Kasumi-1 (cell line): ENCODE data around the gene SPAAR.
"Not testable (repeated sequence)": the region's sequence is repeated elsewhere in the genome, so short reads cannot be mapped to it uniquely, and the experiment has no call there.

Source experiments
- DNase-seq, 2 experiments: peaks; one replicate each; lab custom pipeline; 2025; lab: John Stamatoyannopoulos, UW

The SPAAR gene, protein sequence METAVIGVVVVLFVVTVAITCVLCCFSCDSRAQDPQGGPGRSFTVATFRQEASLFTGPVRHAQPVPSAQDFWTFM

DNA sequence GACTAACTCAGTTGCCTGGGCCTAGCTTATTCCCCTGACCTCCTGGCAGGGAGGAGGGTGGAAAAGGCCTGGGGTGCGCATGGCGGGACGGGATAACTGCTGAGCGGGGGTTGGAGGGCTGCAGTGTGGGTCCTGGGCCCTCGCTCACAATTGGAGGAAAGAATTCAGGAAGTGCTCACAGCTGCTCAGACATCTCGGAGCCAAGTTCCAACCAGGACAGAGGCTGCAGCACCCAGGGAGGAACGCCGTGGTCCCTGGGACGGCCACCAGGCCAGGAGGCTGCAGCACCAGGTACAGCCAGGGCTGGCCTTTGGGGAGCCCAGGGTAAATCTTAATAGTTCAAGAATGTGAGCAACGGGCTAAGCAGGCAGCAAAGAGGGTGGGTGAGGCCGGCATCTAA is at the start of gene SPAAR:
Gene SPAAR, plus strand, starts transcription at position 217 of the 400 bp plus-strand sequence. CDS start 974 bp downstream, outside the sequence.
- no peak for DNase-seq

- no peak for DNase-seq
Measured at GRCh38 chr9:35859990-35860339, 49.3 kb upstream of the SPAAR start.

GRCh38 chr9:35861161-35861897 is 48.0 kb upstream of the SPAAR start:
- DNase-seq: no peak

- no peak for DNase-seq
Measured at GRCh38 chr9:35862328-35862727, 47.0 kb upstream of the SPAAR start.

DNA sequence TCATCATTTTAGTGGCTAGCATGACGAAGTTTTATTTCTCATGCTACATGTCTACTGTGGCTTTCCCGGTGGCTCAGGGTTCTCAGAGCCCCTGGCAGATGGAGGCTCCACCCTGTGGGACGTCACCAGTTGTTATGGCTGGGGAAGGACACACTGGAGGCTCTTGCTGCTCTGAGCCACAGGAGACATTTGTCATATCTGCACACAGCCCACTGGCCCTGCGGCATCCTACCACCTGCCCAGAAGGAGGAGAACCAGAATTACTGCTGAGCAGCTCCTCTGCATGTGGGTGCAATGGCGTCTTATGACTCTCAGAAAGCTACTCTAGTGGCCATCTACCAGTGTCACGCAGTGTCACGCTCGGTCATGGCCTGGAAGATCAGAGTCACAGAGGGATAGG is 45.7 kb upstream of the SPAAR start:
- DNase-seq: no peak

DNA sequence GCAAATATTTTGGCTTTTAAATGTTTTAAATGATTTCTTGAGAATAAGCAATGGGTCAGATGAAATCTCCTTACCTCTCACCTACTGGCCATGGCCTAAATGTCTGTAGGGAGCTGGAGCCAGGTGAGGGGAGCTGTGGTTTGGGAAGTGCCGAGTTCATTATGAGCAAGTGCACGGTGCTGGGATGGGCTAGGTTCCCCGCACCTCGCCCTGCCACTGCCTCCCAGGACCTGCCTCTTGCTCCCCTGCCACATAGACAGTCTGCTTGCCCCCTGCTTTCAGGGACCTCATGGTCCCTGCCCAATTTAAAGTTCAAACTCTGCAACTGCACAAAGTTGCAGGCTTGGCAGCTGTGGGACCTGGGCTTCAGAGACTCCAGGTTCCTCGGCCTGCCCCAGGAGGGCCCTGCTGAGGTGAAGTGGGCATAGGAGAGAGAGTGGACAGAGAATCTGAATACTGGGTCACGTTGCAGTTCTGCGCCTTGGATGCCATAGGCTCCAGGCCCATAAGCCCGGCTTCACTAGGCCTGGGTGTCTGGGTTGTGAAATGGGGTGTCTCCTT is 44.5 kb upstream of the SPAAR start:
- no peak for DNase-seq

DNA sequence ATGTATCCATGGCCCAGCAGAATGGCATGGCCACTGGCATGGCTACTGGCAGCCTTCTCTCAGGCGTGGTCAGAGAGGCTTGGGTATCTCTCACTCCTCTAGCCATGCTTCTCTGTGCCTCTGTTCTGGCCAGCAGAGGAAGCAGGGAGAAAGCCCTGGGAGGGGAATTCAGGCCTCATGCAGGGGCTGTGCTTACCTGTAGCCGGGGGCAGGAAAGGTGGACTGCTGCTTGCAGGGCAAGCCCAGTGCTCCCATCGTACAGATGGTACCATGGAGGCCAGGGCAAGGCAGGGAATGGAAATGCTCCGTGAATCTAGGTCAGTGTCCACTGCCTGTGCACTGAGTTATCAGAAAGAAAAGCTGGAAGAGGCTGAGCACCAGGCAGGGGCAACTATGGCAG is 41.8 kb upstream of the SPAAR start:
- DNase-seq: no peak

GRCh38 chr9:35868933-35869332 is 40.4 kb upstream of the SPAAR start:
- no peak for DNase-seq

- DNase-seq: no peak
Measured at GRCh38 chr9:35869621-35870216, 39.6 kb upstream of the SPAAR start.

GRCh38 chr9:35870351-35870923 is 38.9 kb upstream of the SPAAR start, which contains the start of gene OR13J1:
Gene OR13J1 (minus strand): TSS chr9:35870401. CDS start chr9:35870401, 0 bp downstream.
- DNase-seq: no peak

DNA sequence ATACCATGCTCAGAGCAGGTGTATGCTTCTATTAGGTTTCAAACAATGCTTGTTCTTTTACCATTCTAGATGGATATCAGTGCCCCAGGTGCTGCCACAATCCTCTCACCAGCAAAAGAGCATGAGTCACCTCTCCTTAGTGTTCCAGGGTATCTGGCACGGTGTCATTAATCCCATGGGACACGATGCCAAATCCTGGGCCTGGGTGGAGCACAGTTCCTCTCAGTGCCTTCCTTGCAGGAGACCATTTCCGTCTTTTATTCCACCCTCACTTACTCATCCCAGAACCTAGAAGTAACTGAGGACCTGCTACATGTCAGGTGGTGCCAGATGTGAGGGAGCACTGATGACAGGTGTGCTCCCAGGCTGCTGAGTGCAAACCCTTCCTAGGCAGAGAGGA is 37.7 kb upstream of the SPAAR start:
- DNase-seq: no peak

- DNase-seq: no peak
Measured at GRCh38 chr9:35872505-35872904, 36.8 kb upstream of the SPAAR start.

DNA sequence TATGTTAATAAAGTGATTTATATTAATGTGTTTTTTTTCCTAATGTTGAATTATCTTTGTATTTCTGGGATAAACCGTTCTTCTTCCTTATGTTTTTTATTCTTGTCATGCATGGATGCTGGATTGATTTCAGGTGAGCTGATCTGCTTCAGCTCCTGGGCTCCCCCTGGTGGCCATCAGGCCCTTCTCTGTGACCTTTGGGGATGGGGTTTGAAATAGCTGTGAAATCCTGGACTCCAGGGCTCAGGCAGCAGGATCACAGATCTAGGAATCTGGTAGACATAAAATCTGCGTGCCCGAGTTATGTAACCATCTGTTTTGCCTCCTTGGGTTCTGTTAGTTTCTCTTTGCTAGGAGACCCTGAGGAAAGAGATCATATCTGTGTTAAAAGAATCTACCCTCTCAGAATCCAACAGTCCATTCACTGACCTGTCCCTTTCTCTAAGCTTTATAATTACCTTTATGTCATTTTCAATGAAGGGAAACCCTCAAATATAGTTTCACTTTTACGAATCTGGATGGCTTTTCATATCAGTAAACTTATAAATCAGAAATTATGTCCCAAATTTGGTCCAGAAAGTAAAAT is 26.9 kb upstream of the SPAAR start:
- peak; percentile 19 to 50 for DNase-seq

DNA sequence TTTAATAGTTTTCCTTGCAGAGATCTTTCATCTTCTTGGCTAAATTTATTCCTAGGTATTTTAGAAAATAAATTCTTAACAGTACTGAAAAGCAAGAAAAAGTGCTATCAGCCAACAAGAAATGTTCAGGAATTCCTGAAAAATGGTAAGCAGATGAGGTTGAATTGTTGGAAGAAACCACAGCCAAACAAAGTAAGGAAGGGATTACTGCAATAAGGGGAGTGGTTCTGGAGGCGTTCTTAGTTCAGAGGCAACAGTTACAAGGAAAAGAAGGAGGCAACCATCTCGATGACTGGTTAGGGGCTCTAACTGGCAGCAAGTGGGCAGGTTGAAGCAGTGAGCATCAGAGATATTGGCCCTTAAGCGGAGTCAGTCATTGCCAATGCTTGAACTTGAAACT is 26.3 kb upstream of the SPAAR start:
- DNase-seq: no peak

DNA sequence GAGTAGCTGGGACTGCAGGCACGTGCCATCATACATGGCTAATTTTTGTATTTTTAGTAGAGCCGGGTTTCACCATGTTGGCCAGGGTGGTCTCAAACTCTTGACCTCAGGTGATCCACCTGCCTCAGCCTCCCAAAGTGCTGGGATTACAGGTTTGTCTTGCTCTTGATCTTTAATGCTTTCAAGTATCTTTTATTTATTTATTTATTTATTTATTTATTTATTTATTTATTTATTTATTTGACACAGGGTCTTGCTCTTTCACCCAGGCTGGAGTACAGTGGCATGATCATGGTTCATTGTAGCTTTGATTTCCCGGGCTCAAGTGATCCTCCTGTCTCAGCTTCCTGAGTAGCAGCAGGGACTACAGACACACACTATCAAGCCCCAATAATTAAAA is 24.4 kb upstream of the SPAAR start:
- not testable (repeated sequence) for DNase-seq

DNA sequence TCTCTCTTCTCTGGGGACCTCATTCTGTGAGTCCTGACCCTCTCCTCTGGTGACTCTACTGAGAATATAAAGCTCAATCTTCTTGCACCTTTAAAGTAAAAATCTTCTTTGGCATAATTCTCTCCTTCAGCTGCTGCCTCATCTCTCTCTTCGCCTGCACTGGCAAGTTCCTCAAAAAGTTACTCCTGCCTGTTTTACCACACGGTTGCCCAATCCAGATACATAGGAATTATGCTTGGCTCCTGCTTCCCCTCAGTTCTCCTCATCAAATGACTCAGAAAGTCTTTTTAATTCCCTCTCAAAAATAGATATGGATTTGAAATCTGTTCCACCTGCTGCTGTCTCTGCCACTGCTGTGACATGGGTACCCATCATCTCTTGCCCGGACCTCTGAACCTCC is 17.6 kb upstream of the SPAAR start:
- DNase-seq: peak; percentile 39 to 40

GRCh38 chr9:35892051-35892450 is 17.2 kb upstream of the SPAAR start:
- DNase-seq: no peak

DNA sequence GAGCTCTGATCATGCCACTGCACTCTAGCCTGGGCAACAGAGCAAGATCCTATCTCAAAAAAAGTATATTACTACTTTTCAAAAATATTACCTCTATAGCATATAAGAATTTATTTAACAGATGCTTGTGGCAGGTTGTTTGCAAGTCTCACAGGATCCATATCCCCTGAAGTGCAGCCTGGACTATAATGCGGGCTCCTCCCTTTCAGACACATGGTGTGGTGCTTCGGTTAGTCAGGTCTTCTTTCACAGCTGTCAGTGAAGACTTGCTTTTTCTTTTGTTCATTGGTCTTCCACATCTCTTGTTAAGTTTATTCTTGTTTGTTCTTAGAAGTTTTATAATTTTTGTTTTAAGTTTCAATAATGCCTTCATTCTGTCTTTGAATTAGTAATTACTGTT is 12.7 kb upstream of the SPAAR start:
- DNase-seq: no peak

DNA sequence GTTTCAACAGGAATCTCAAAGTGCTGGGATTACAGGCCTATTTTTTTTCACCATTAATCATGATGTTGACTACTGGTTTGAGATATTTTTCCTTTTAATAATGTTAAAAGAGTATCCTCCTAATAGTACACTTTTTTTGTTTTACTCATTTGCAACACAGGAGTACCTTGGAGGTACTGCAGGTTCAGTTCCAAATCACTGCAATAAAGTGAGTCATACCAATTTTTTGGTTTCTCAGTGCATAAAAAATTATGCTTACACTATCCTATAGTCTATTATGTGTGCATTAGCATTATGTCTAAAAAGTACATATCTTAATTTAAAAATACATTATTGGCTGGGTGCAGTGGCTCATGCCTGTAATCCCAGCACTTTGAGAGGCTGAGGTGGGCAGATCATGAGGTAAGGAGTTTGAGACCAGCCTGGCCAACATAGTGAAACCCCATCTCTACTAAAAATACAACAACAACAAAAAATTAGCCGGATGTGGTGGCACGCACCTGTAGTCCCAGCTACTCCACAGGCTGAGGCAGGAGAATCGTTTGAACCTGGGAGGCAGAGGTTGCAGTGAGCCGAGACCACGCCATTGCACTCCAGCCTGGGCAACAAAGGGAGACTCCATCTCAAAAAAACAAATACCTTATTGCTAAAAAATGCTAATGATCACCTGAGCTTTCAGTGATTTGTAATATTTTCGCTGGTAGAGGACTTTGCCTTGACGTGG is 11.8 kb upstream of the SPAAR start:
- not testable (repeated sequence) for DNase-seq

GRCh38 chr9:35898337-35898736 is 11.0 kb upstream of the SPAAR start:
- no peak for DNase-seq

DNA sequence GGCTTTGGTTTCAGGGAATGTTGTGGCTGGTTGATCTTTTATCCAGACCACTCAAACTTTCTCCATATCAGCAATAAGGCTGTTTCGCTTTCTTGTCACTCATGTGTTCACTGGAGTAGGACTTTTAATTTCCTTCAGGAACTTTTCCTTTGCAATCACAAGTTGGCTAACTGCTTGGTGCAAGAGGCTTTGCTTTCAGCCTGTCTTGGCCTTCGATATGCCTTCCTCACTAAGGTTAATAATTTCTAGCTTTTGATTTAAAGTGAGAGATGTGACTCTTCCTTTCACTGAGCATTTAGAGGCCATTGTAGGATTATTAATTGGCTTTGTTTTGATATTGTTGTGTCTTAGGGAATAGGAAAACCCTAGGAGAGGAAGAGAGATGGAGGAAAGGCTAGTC is 10.3 kb upstream of the SPAAR start:
- no peak for DNase-seq

DNA sequence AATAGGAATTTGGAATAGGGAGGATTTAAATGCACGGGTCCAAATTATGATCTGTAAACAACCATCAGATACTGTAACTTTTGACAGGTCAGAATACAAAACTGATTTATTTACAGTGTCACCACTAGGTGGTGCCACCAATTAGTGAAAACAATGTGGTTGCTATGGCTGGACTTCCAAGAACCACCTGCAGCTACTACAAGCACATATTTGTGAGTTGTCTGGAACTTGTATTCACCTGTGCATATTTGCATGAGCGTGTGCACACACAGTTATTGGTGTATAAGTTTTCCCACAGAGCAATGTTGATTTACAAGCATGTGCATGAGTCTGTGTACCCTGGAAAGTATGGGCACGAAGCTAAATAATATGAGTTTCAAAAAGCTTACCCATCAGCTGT is 6.2 kb upstream of the SPAAR start:
- peak; percentile 28 to 34 for DNase-seq
